GM12878 (cell line): ENCODE measurements around the gene RHBDD3. TPM values are rescaled to one million over a fixed set of nuclear protein-coding genes. Genes with fewer than 3 reads are reported as not detected.
A peak's percentile ranks its signal among the peaks of the same experiment; 100 is the strongest.

ENCODE experiments used
- ATAC-seq: fragments of 200-7000 bp; cut with Tn5 transposase; 3 replicates; pipeline ENCODE4 v1.9.1; 2020; ENCODE audit warnings: mild to moderate bottlenecking, moderate library complexity
- BruUV-seq: library from RNA; stranded (reverse); fragments of 400-500 nt; replicated peaks from 2 replicates; lab custom pipeline; 2021; lab: Mats Ljungman, UMichigan
- CTCF ChIA-PET: fragments of 300-600 bp; sonication (Branson Sonifier 250); formaldehyde crosslinking; extraction: SDS; loops from one replicate; lab custom pipeline; 2021; ENCODE audit warnings: inconsistent platforms; lab: Yijun Ruan, JAX
- POLR2A ChIA-PET: fragments of 350-600 bp; formaldehyde crosslinking; extraction: SDS; loops from one replicate; lab custom pipeline; 2021; ENCODE audit warnings: inconsistent platforms; lab: Charles Lee
- RAD21 ChIA-PET: fragments of 300-600 bp; sonication (Branson Sonifier 250); formaldehyde crosslinking; loops from one replicate; lab custom pipeline; 2023; ENCODE audit warnings: antibody characterized with exemption; ENCODE audit not compliant: unreplicated experiment; lab: Charles Lee
- SMC1A ChIA-PET: fragments of 300-600 bp; sonication (Branson Sonifier 250); formaldehyde crosslinking; loops from one replicate; lab custom pipeline; 2023; ENCODE audit not compliant: unreplicated experiment, uncharacterized antibody; lab: Charles Lee
- DNase-seq: peaks from one replicate; pipeline ENCODE4 v3.0.0-alpha.2; 2011; ENCODE audit warnings: low read depth, low spot score
- FAIRE-seq: peaks from 3 replicates; lab custom pipeline; 2011; peaks lifted over from hg19 to GRCh38; lab: Jason Lieb, UNC
- H2AFZ ChIP-seq: 2 replicates; pipeline ENCODE4 v1.6.0; 2011; ENCODE audit warnings: low read depth, low read length, control low read depth; ENCODE audit not compliant: control insufficient read depth
- H3K27ac ChIP-seq: 2 replicates; pipeline ENCODE4 v1.5.1; 2011; ENCODE audit warnings: control low read depth; ENCODE audit not compliant: control insufficient read depth, insufficient read depth
- H3K27me3 ChIP-seq, 2 experiments: replicated peaks in 1 of 2; 2 replicates each; pipeline versions ENCODE4 v1.6.0 to v1.6.1; 2011; ENCODE audit warnings: low read length in 1 of 2; ENCODE audit not compliant: control insufficient read depth in 2 of 2, insufficient read depth in 2 of 2
- H3K36me3 ChIP-seq, 2 experiments: 2 replicates each; pipeline ENCODE4 v1.5.1; 2011; ENCODE audit warnings: low read length in 1 of 2; ENCODE audit not compliant: control insufficient read depth in 2 of 2, insufficient read depth in 2 of 2
- H3K4me1 ChIP-seq: 2 replicates; pipeline ENCODE4 v1.6.1; 2011; ENCODE audit warnings: mild to moderate bottlenecking, low read length, moderate library complexity, mixed read lengths; ENCODE audit not compliant: control insufficient read depth, insufficient read depth
- H3K4me2 ChIP-seq: 2 replicates; pipeline ENCODE4 v1.6.0; 2011; ENCODE audit warnings: control low read depth; ENCODE audit not compliant: control insufficient read depth, insufficient read depth
- H3K4me3 ChIP-seq: fragments of 200-600 bp; sonication (generic); 2 replicates; pipeline ENCODE4 v1.5.1; 2016
- H3K79me2 ChIP-seq: 2 replicates; pipeline ENCODE4 v1.6.0; 2011; ENCODE audit warnings: low read length; ENCODE audit not compliant: control insufficient read depth, insufficient read depth
- H3K9ac ChIP-seq: 2 replicates; pipeline ENCODE4 v1.8.0; 2011; ENCODE audit warnings: low read length, control low read depth, mixed read lengths; ENCODE audit not compliant: control insufficient read depth, insufficient read depth
- H3K9me3 ChIP-seq: replicated peaks from 3 replicates; pipeline ENCODE4 v1.5.1; 2011; ENCODE audit warnings: mild to moderate bottlenecking, low read length; ENCODE audit not compliant: control insufficient read depth, insufficient read depth
- H4K20me1 ChIP-seq: 2 replicates; pipeline ENCODE4 v1.6.0; 2011; ENCODE audit not compliant: control insufficient read depth, insufficient read depth
- IKZF1 ChIP-seq: fragments of 450-650 bp; conservative IDR thresholded peaks from 2 replicates; pipeline ENCODE4 v1.6.1; 2017; ENCODE audit warnings: antibody characterized with exemption, mild to moderate bottlenecking
- PBX3 ChIP-seq: IDR thresholded peaks from 2 replicates; pipeline ENCODE4 v1.6.1; 2011; ENCODE audit warnings: mild to moderate bottlenecking, low read depth, low read length, moderate library complexity; ENCODE audit not compliant: insufficient replicate concordance
- PML ChIP-seq: IDR thresholded peaks from 2 replicates; pipeline ENCODE4 v1.6.1; 2012; ENCODE audit warnings: low read length, inconsistent platforms
- POLR2AphosphoS2 ChIP-seq: IDR thresholded peaks from 2 replicates; pipeline ENCODE4 v1.6.1; 2011; ENCODE audit warnings: low read depth, mild to moderate bottlenecking, low read length, improper control_type of control experiment, moderate library complexity
- RB1 ChIP-seq: fragments of 450-650 bp; formaldehyde crosslinking; IDR thresholded peaks from 2 replicates; pipeline ENCODE4 v1.6.1; 2017; ENCODE audit warnings: mild to moderate bottlenecking, borderline replicate concordance
- SKIL ChIP-seq: fragments of 450-650 bp; IDR thresholded peaks from 2 replicates; pipeline ENCODE4 v1.6.1; 2017; ENCODE audit warnings: mild to moderate bottlenecking, low read depth, inconsistent platforms; ENCODE audit not compliant: poor library complexity, severe bottlenecking
- SPI1 ChIP-seq: IDR thresholded peaks from 2 replicates; pipeline ENCODE4 v1.6.1; 2011; ENCODE audit warnings: low read depth, mild to moderate bottlenecking, low read length, moderate library complexity, borderline replicate concordance; ENCODE audit not compliant: insufficient read depth
- SUZ12 ChIP-seq: fragments of 200-600 bp; sonication (generic); IDR thresholded peaks from one replicate; pipeline ENCODE4 v1.6.1; 2018; ENCODE audit warnings: antibody characterized with exemption, mild to moderate bottlenecking; ENCODE audit not compliant: unreplicated experiment
- TARDBP ChIP-seq: IDR thresholded peaks from 2 replicates; pipeline ENCODE4 v1.6.1; 2016; ENCODE audit warnings: borderline replicate concordance
- TCF12 ChIP-seq: IDR thresholded peaks from 2 replicates; pipeline ENCODE4 v1.6.1; 2011; ENCODE audit warnings: low read depth, mild to moderate bottlenecking, low read length
- YY1 ChIP-seq: IDR thresholded peaks from 2 replicates; pipeline ENCODE4 v1.6.1; 2011; ENCODE audit warnings: low read depth, mild to moderate bottlenecking, low read length
- WGBS: methylation state at CpG from one replicate; pipeline ENCODE4 v1.1.6; 2016; ENCODE audit warnings: low lambda C conversion rate; ENCODE audit not compliant: insufficient replicate concordance, insufficient coverage; ENCODE audit errors: missing lambda C conversion rate; 5-methylcytosine and 5-hydroxymethylcytosine counted together
- in situ Hi-C: fragments of 300-500 bp; cut with MboI; formaldehyde crosslinking; loops from 9 replicates; pipeline ENCODE4 v1.14.3; 2018; ENCODE audit warnings: mixed read lengths
- intact Hi-C: fragments of 100-400 bp; cut with micrococcal nuclease; formaldehyde crosslinking; loops from one replicate; pipeline ENCODE4 v1.14.2; 2022; ENCODE audit not compliant: unreplicated experiment
- polyA plus RNA-seq, 11 experiments: library from polyadenylated mRNA; depleted of rRNA in 4 of 11; unstranded in 6 of 11; stranded (reverse) in 5 of 11; fragments of >200 nt; fragmentation: Nextera tagmentation in 4 of 11; fragmentation: Illumina TruSeq in 1 of 11; extraction: Ambion mirVana in 4 of 11; extraction: Trizol in 1 of 11; gene quantifications; 1 replicate in 1 of 11; 2 replicates in 10 of 11; pipeline versions ENCODE4 v1.2.1 to v1.2.3, GENCODE V29; 2011 to 2016; ENCODE audit warnings: inconsistent platforms in 2 of 11, missing spikeins in 2 of 11, low read depth in 1 of 11
- total RNA-seq, 4 experiments: library from RNA; depleted of rRNA in 3 of 4; stranded (reverse); fragments of >200 nt in 3 of 4; fragmentation: Illumina TruSeq in 1 of 4; extraction: Trizol in 1 of 4; gene quantifications; 2 replicates each; pipeline versions ENCODE4 v1.2.1 to v1.2.3, GENCODE V29; 2013 to 2021

RHBDD3 gene
- total and polyA plus RNA-seq, 10 of the 15 experiments (the other 5 are each of a cell fraction or from before 2014, with no cell fraction given) = 0.27 to 41.2 (median 20.1) TPM

- peaks cover 10% of the 10 kb centered on the region for H3K79me2 ChIP-seq
- ATAC-seq (no peak), DNase-seq (no peak), FAIRE-seq (no peak)
- no peak overlapping the region for H3K4me2 ChIP-seq
- H3K9ac ChIP-seq = no peak overlapping the region
- H2AFZ ChIP-seq = no peak overlapping the region
- no TSS peak for BruUV-seq
- in situ Hi-C loops = no loop called here
- no peaks in the 10 kb centered on the region for H3K9me3 ChIP-seq
- peaks cover 20% of the 10 kb centered on the region for H3K4me1 ChIP-seq
- ChIA-PET RAD21 (no interaction called here), POLR2A (interaction anchor here (0.5 kb wide), 1 partner anchor 49 kb away, joined by 7 read pairs; no protein-coding TSS in a partner anchor)
- WGBS = 70% methylated on average over 6 of the region's 6 CpGs
- H3K27me3 ChIP-seq = no peaks in the 10 kb centered on the region
- no peak overlapping the region for H3K4me3 ChIP-seq
- no peak overlapping the region for H3K27ac ChIP-seq
- TF ChIP-seq POLR2AphosphoS2 (0 out of 2 replicates have a peak, but pooled peaks have one; percentile 28), YY1 (no peak)
- TF ChIP-seq, all 136 proteins: peak for 1
- SMC1A ChIA-PET = no interaction called here
- intact Hi-C loops = no loop called here
- Histone ChIP-seq H4K20me1 (no peaks in the 10 kb centered on the region), H3K36me3 (peaks cover 0 to 9% of the 10 kb centered on the region in 2 experiments; a peak in 2 of 4 replicates)
- CTCF ChIA-PET = no interaction called here
These were observed 53.5 kb downstream of the RHBDD3 start for GRCh38 chr22:29214232-29214631.

GRCh38 chr22:29213493-29213892, 54.3 kb downstream of the RHBDD3 start:
- intact Hi-C loops = no loop called here
- ATAC-seq (no peak), DNase-seq (no peak), FAIRE-seq (no peak)
- Histone ChIP-seq H3K4me1 (peaks cover 21% of the 10 kb centered on the region), H2AFZ (no peak overlapping the region), H4K20me1 (no peaks in the 10 kb centered on the region), H3K27ac (no peak overlapping the region), H3K36me3 (peaks cover 0 to 9% of the 10 kb centered on the region in 2 experiments; a peak in 2 of 4 replicates), H3K9me3 (no peaks in the 10 kb centered on the region), H3K79me2 (peaks cover 15% of the 10 kb centered on the region), H3K9ac (no peak overlapping the region), H3K4me2 (no peak overlapping the region), H3K27me3 (no peaks in the 10 kb centered on the region), H3K4me3 (no peak overlapping the region)
- RAD21 ChIA-PET = no interaction called here
- CTCF ChIA-PET = interaction anchor here (0.8 to 1.3 kb wide), 3 partner anchors 9 to 32 kb away, joined by 3 to 4 read pairs (median 3); no protein-coding TSS in a partner anchor
- no TSS peak for BruUV-seq
- in situ Hi-C loops = no loop called here
- POLR2A ChIA-PET = no interaction called here
- WGBS = 65% methylated on average over 9 of the region's 9 CpGs
- SMC1A ChIA-PET = no interaction called here
- TF ChIP-seq IKZF1 (no peak), TARDBP (no peak), SPI1 (no peak), PBX3 (no peak), SKIL (no peak), RB1 (no peak), TCF12 (no peak), PML (no peak), SUZ12 (no peak)
